Gastrocnemius medialis (tissue), 4 donors: ENCODE results near the gene FCGR1A.
"Not testable (repeated sequence)": the region's sequence is repeated elsewhere in the genome, so short reads cannot be mapped to it uniquely, and the experiment has no call there.

Experiments
- CTCF ChIP-seq, 5 experiments: fragments of 450-650 bp in 3 of 5; fragments of 200-600 bp in 2 of 5; sonication (generic) in 2 of 5; IDR thresholded peaks in 4 of 5; conservative IDR thresholded peaks in 1 of 5; 1 replicate in 4 of 5; 2 replicates in 1 of 5; pipeline ENCODE4 v1.5.1; 2016 to 2019; ENCODE audit warnings: antibody characterized with exemption in 5 of 5, mild to moderate bottlenecking in 3 of 5, moderate library complexity in 3 of 5
- POLR2A ChIP-seq, 2 donors: fragments of 450-650 bp; IDR thresholded peaks; one replicate each; pipeline ENCODE4 v1.6.1; 2017; ENCODE audit warnings: antibody characterized with exemption in 2 of 2, mild to moderate bottlenecking in 2 of 2, moderate library complexity in 2 of 2

- TF ChIP-seq CTCF (IDR thresholded peaks at IDR 0.05 in 4 of 5, conservative IDR thresholded peaks at IDR 0.05 in 1 of 5); POLR2A (IDR thresholded peaks at IDR 0.05): not testable (repeated sequence)
Measured at GRCh38 chr1:149748144-149748500, 34.4 kb upstream of the FCGR1A start.
